GM21515 (cell line): ENCODE measurements around the gene AGAP1.

Source experiments
- ATAC-seq: cut with Tn5 transposase; IDR thresholded peaks from one replicate; pipeline ENCODE4 v1.9.1; 2021; ENCODE audit not compliant: unreplicated experiment

The AGAP1 gene

DNA sequence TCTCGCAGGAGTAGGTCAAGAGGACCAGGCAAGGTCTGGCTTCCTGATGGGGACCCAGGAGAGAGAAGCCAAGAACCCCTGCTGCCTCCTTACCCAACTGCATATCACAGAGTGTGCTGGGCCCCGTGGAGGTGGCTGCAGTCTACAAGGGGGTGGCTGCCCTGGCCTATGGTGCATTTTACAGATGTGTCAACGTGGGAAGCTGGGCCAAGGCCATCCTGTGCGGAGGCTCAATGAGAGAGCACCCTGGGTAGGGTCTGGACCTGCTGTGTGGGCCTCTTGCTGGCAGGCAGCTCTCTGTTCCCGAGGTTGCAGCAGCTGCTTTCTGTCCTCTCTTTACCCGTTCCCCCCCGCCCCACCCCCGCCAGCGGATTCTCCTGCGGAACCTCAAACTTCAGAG is 612.9 kb downstream of the AGAP1 start:
- ATAC-seq = no peak

DNA sequence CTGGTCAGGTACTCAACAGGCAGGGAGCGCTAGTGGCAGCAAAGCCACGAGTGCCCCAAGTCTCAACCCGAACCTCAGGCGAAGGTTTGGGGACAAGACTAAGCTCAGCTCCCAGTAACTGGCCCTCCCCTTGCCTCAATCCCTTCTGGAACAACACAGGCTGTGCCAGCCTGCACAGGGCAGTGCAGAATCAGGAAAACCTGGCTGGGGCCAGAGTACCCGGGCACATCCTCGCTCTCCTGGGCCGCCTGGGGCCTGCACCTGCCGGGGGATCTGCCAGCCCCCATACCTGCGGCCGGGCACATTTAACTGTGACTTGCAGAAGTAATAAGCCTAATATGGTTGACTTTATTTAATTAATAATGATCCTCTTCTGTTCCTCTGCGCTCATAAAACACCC is 613.7 kb downstream of the AGAP1 start:
- no peak for ATAC-seq

DNA sequence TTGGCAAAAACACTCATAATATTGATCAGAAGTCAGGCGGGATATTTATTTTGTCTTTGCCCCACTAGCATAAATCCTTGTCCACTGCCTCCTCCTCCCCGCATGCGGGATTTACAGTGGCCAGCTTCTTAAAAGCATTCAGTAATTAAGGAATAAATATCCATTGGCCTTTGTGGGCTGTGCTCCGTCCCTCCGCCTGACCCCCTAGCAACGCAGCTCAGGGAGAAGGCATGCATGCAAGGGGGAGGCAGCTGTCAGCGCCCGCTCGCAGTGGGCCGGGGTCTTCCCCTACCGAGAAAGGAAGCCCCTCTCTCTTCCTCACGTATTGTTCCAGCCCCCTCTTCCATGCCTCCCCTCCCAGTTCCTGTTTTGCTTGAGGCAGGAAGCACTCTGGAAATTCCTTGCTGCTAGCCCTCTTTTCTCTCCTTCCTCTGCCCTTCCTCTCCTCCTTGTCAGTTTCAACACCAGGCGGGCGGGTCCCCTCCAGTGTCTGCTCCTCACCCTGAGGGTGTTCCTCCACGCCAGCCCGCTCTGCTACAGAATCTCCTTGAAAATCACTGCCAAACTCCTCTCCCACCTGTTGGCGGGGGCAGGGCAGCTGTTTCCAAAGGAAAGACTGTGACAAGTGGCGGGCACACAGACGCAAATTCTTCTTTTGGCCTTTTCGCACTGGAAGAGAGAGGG is 614.2 kb downstream of the AGAP1 start:
- no peak for ATAC-seq

DNA sequence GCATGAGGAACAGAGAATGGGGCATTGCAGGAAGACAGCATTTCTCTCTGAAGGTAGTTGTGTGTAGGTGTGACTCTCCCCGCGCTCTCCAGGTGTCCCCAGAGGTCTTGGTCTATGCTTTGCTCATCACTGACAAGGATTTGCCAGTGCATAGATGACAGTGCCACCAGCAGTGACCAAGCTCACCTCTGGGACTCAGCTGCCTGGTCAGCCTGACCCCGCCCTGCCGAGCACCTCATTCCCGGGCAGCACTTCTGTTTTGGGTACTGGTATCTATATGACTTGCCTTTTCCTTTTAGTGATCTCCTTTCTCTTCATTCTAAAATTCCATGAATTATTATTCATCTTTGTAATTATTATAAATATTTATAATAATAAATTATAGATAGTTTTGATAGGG is 615.2 kb downstream of the AGAP1 start:
- no peak for ATAC-seq

DNA sequence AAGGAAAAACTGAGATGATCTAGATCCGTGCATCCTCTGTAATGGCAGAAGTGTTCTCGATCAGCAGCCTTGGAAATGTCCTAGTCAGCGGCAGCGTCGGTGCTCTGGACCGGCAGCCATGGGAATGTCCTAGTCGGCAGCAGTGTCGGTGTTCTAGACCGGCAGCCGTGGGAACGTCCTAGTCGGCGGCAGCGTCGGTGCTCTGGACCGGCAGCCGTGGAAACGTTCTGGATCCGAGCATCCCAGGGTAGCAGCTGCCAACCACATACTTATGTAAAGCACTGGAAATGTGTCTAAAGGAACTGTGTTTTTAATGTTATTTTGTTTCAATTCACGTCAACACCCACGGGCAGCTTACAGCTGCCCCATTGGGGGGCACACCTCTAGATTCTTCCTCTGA is 615.6 kb downstream of the AGAP1 start:
- ATAC-seq = no peak

DNA sequence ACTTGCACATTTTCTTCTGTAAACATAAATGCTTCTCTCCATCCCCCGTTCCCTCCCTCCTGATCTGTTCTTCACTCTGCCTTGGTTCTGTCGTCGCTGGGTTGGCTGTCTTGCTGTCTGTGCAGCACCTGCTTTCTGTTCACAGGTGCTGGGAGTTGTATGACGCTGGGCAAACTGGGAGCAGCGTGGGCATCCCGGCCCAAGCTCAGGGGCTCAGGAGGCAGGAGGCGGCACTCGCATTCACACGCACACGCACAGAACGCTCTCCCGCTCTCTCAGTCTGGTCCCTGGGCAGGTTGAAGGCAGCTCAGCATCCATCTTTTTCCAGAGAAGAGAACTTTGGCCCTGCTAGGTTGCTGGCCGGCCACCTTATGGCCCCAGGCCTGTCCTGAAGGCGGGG is 618.6 kb downstream of the AGAP1 start:
- no peak for ATAC-seq

DNA sequence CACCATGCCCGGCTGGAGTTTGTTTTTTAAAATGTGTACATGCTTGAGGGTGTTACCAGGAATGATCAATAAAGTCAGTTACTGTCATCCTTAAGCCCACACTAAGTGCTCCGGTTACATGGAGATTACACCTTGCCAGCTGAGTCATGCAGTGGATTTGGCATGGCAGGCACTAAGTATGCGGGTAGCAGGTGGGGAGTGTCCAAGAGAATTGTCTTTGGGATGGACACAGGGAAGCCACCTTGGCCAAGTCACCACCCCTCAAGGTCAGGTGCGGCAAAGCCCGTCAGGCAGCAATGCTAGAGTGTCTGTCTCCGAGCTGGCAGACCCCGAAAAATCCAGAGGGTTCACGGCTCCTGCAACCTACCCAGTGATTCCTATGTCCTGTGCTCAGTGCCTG is 619.6 kb downstream of the AGAP1 start:
- no peak for ATAC-seq

DNA sequence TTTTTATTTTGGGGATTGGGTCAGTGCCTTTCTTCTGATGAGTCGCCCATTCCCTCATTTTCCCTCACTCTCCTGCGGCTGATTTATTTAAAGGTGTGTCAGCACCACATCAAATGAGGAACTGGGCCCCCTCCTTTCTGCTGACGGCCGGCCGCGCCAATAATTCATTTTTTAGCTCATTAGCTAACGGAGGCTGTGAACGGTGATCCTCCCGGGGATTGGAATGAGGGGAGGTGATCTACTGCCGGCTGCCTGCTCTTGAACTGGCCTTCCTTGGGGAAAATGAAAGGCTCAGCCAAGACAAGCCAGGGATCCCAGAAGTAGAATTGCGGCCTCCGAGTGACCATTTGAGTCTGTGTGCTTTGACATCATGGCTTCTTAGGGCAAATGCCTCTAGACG is 620.1 kb downstream of the AGAP1 start:
- ATAC-seq = no peak

DNA sequence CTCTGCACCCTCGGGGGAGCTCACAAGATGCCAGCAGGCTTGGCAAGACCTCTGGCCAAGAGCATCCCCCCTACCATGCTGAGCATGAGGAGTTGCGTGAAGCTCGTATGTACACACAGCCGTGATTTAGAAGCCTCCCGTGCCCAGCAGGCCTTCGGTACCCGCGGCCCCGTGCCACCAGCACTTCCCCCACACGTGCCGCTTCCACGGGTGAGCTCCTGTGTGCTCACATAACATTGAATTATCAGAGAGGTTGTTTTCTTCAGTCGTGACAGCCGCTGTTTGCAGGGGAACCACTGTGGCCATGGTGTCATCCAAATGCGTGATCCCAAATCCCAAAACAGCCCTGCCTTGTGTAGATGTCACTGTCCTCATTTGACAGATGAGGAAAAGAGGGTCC is 621.1 kb downstream of the AGAP1 start:
- no peak for ATAC-seq

DNA sequence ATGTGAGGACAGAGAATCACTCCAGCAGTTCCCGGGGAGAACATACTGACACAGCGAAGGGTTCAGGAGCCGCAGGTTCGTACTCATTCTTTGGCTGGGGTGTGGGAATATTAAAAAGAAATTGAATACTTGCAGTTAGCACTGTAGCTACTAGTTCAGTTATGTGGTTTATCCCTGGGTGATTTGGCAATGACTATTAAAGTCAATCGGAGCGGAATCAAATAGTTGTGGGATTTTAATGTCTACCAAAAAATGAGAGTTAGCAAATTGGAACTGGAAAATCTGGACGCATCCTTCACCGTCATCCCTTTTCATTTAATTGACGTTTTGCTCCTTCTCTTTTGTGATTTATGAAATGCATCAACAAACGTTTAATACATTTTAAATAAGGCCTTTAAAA is 623.6 kb downstream of the AGAP1 start:
- ATAC-seq = no peak

DNA sequence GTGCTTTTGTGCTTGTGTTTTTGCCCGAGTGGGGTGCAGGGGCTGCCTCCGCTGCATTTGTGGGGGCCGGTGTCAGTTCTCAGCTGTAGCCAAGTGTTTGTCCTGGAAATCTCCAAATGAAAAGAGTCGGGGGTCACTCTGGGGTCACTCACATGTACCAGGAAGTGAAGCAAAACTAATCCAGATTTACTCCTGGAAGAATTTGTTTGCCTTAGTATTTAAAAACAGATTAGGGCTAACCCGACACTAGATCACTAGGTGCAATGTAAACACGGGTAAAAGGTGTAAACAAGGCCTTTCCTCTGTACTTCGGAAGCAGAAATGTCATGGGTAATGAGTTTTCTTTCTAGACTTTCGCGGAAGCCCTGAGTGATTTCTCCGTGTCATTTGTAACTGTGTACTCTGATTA is 624.0 kb downstream of the AGAP1 start:
- ATAC-seq = no peak

DNA sequence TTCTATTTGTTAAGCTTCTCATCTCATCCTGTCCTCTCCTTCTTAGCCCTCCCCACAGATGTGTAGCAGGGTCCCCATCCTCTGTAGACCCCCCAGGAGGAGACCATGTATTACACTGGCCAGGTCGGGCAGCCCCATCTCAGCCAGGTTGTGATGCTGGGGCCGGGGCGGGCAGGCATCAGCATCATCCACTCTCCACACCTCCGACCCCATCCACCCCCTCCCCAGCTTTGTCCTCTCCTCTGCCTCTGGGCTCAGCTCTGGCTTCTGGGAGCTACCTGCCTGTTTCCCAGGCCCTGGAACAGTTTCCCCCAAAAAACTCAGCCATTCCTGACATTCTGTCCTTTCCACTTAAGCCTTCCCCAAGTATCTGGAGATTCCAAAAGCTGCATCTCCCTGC is 625.2 kb downstream of the AGAP1 start:
- ATAC-seq = no peak

DNA sequence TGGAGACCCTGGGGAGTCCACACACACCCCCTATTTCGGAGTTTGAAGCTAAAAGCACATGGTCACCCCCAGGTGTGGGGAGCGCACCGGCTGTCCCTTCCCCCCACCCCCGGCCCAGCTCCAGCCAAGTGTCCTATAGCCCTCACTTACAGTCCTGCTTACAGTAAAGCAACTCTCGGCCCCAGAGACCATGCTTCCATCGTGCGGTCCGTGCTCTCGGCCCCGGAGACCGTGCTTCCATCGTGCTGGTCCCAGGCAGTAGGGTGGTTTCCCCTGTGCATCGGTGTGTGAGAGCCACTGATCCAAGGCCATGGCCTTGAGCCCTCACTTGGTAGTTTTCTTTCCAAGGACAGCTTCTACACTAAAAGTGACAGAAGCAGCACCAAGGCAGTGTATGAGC is 625.6 kb downstream of the AGAP1 start:
- no peak for ATAC-seq

DNA sequence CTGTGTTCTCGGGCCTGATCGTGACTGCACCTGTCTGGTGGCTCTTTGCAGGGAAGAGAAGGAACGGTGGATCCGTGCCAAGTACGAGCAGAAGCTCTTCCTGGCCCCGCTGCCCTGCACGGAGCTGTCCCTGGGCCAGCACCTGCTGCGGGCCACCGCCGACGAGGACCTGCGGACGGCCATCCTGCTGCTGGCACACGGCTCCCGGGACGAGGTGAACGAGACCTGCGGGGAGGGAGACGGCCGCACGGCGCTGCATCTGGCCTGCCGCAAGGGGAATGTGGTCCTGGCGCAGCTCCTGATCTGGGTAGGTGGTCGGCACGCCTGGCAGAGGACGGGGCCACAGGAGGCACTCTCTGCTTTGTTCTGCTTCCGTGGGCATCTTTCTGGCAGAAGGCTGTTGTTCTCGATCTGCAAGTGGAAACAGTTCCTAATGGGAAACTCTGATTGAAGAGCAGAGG is 626.3 kb downstream of the AGAP1 start:
- ATAC-seq = no peak

DNA sequence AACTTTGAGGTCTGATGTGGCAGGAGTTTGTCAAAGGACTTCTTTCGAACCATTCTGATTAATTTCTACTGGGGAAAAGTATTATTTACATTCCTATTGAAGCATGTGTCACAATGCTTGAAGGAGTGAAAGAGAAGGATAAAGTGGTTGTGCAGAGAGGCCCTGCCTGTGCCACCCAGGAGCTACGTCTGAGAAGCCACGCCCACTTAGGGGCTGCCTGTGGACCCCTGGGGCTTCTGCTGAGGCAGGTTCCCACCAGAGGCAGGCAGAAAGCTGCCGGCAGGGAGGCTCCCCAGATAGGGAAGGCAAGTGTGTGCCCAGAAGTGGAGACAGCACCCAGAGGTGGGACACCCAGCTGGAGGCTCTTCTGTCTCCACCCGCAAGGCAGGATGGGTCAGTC is 627.0 kb downstream of the AGAP1 start:
- ATAC-seq = no peak

DNA sequence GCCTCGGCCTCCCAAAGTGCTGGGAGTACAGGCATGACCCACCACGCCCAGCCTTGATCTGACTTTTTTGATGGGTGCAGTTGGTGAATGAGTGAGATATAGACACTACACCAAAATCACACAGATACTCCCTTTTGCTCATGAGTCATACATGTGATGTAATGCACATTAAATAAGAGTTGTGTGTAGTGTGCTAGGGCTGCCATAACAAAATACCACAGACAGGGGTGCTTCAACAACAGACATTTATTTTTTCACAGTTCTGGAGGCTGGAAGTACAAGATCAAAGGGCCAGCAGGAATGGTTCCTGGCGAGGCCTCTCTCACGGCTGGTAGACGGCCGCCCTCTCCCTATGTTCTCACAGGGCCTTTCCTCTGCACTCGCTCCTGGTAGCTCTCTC is 627.7 kb downstream of the AGAP1 start:
- no peak for ATAC-seq

DNA sequence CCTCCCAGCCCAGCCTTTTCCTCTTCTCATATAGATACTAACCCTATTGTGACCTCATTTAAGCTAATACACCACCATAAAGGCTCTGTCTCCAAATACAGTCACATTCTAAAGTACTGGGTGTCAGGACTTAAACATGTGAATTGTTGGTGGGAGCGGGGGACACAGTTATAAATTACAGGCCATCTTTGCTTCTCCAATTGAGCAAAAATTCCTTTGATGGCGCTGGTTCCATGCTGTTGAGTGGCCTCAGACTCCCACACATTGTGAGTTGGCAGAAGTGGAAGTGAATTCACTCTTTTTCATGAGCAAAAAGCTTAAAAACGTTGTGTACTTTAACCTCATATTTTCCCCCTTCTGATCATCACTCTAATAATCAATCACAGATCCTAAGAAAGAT is 628.4 kb downstream of the AGAP1 start:
- ATAC-seq = no peak

DNA sequence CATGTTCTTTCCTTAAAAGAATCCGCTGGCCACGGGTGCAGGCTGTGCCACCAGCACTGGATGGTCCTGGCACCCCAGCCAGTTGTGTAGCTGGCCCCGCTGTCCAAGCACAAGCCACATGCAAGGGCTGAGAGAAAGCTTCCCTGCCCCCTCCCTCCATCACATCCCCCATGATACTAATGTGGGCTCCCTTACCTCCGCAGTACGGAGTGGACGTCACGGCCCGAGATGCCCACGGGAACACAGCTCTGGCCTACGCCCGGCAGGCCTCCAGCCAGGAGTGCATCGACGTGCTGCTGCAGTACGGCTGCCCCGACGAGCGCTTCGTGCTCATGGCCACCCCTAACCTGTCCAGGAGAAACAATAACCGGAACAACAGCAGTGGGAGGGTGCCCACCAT is 629.9 kb downstream of the AGAP1 start:
- no peak for ATAC-seq

DNA sequence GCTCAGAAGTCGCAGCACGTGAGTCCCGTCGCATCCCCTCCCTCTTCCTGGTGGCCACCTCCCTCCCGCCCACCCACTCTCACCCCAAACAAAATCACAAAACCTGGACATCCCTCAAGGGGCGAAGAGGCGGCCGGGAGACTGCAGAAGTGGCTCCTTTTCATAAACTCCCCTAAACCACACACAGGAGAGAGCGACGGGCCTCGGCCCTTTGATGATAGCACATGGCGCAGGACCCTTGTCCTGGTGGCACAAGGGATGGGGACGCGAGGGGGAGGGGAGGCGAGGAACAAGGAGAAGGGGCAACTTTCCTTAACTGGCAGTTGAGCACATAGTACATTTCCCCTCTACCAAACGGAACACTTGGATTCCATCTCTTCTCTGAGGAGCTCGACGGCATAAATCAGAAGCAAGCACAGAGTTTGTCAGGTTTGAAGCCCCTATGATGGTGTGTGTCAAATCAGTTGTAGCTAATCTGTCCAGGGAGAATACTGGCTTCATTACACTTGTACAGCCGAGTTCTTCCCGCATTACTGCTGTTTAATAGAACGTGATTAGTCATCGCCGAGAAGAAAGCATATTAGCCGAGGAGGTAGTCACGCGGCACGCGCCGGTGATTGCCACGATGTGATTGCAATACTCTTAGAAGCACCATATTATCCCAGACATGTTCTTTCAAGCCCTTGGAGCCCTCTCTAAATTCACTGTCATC is 630.5 kb downstream of the AGAP1 start:
- ATAC-seq = no peak

DNA sequence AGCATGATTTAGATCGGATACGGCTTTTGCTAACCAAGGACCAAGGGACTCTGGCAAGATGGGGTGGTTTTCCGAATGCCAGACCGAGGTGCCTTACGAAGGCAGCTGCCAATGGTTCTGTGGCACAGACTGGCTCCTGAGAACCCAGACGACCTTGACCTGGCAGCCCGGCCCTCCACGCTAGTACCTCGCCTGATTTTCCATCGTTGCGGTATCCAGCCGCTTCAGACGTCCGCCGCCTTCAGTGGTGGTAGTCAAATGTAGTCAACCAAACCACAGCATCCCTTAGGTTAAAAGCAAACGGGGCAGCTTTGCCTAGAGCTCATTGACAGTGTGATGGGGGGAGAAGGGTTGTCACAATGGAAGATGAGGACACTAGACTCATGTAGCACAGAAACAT is 631.7 kb downstream of the AGAP1 start:
- ATAC-seq = no peak

DNA sequence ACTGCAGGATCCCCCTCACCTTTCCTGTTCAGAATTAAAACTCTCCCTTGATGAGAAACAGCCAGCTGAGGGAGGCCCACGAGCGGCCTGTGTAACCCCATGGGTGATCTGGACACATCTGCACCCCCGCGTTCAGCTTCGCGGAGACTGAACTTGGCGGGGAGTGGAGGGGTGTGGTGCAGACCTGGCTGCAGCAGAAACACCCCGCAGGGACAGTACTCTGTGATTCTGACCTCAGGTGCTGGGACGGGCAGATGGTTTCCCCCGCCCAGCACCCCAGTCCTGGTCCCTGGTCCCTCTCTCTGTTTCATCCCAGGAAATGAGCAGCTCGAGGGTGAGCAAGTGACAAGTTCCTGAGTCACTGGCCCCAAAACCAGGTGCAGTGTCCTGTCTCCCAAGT is 633.2 kb downstream of the AGAP1 start:
- ATAC-seq = no peak

DNA sequence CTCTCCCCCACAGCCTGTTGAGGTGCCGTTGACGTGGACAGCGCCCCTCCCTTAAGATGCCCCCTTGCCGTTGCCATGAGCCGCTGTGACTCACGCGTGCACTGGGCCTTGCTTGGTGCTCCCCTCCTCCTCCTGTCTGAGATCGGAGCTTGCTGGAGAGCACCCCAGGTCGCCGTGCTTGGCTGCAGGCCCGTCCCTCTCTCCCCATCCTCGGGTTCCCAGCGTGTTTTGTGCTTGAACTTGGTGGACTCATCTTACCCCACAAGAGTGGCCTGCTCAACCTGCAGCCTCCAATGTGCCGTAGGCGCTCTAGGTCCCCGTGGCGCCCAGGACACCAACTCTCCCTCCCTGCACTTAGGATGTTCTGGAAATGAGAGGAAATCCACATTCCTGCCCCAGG is 634.5 kb downstream of the AGAP1 start:
- no peak for ATAC-seq

DNA sequence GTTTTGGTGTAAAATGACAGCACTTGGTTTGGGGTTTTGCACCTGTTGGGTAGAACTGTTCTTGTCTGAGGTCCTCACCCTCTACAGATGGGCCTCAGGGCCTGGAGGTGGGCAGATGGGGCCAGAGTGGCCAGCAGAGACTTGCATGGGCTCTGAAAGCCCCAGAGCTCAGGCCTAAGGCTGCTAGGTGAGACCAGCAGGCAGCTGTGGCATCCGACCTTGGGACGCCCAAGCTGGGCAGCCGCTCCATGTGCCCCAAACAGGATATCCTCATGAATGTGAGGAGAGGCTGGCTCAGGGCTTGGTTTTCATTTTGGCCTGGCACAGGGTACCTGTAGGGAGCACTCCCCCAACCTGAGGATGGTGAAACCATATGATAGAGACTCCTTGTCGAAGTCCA is 636.1 kb downstream of the AGAP1 start:
- ATAC-seq = no peak
